Measurements from ENCODE around the gene ATP6V1G2.

DNA sequence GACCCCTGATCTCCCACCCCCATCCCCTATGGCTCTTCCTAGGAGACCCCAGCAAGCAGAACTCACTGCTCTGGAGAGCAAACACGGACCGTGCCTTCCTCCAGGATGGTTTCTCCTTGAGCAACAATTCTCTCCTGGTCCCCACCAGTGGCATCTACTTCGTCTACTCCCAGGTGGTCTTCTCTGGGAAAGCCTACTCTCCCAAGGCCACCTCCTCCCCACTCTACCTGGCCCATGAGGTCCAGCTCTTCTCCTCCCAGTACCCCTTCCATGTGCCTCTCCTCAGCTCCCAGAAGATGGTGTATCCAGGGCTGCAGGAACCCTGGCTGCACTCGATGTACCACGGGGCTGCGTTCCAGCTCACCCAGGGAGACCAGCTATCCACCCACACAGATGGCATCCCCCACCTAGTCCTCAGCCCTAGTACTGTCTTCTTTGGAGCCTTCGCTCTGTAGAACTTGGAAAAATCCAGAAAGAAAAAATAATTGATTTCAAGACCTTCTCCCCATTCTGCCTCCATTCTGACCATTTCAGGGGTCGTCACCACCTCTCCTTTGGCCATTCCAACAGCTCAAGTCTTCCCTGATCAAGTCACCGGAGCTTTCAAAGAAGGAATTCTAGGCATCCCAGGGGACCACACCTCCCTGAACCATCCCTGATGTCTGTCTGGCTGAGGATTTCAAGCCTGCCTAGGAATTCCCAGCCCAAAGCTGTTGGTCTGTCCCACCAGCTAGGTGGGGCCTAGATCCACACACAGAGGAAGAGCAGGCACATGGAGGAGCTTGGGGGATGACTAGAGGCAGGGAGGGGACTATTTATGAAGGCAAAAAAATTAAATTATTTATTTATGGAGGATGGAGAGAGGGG lies 27.1 kb upstream of the ATP6V1G2 start:
- TF ChIP-seq POLR2AphosphoS5 (IDR thresholded peaks at IDR 0.05) = no peak
- TF ChIP-seq, protein P1, sequence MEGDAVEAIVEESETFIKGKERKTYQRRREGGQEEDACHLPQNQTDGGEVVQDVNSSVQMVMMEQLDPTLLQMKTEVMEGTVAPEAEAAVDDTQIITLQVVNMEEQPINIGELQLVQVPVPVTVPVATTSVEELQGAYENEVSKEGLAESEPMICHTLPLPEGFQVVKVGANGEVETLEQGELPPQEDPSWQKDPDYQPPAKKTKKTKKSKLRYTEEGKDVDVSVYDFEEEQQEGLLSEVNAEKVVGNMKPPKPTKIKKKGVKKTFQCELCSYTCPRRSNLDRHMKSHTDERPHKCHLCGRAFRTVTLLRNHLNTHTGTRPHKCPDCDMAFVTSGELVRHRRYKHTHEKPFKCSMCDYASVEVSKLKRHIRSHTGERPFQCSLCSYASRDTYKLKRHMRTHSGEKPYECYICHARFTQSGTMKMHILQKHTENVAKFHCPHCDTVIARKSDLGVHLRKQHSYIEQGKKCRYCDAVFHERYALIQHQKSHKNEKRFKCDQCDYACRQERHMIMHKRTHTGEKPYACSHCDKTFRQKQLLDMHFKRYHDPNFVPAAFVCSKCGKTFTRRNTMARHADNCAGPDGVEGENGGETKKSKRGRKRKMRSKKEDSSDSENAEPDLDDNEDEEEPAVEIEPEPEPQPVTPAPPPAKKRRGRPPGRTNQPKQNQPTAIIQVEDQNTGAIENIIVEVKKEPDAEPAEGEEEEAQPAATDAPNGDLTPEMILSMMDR (IDR thresholded peaks at IDR 0.05) = no peak
